NCI-H1048 (cell line): ENCODE measurements around the gene SDK2.
"Not testable (repeated sequence)": the region's sequence is repeated elsewhere in the genome, so short reads cannot be mapped to it uniquely, and the experiment has no call there.

Source experiments
- DNase-seq: peaks from one replicate; lab custom pipeline; 2025; lab: John Stamatoyannopoulos, UW

Gene SDK2

DNA sequence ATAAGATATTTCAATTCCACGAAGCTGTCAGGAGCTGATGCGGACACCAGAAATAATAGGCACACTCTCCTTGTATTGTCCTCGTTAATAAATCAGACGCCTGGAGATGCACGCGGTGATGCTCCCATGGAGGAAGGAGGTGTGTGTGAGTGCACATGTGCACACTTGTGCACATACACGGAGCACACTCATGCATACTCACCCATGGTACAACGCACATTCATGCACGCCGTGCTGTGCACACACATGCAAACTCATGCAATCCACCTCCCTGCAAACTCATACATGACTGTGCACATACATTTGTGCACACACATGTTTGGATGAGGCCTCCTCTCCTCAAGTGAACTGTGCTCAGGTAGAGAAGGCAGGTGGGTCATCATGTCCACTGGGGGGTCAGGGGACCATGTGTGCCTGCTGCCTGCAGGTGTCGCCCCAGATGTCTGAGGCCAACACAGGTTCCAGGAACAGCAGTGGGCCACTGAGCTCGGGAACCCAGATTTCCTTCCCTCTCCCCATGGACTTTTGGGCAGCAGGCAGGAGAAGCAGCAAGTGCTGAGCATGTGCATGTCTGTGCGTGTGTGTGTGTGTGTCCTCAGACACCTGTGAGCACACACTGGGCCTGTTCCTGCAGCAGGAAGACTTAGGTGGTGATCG is 165.3 kb downstream of the SDK2 start:
- no peak for DNase-seq

DNA sequence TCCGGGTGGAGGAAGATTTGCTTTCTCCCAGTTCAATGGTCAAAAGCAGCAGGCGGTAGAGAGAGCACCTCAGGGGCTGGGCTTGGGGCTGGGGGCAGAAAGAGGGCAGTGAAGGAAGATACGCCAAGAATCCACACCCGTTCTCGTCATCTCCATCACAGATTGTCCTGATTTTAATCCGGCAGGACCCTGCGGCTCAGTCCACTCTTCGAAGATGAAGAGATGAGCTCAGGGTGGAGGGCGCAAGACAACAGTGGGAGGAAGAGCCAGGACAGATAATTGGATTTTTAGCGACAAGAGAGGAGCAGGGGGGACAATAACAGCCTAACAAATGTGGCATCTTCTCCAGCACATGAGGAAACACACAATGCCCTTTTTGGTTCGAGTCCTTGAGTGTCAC is 165.9 kb downstream of the SDK2 start:
- DNase-seq = no peak

DNA sequence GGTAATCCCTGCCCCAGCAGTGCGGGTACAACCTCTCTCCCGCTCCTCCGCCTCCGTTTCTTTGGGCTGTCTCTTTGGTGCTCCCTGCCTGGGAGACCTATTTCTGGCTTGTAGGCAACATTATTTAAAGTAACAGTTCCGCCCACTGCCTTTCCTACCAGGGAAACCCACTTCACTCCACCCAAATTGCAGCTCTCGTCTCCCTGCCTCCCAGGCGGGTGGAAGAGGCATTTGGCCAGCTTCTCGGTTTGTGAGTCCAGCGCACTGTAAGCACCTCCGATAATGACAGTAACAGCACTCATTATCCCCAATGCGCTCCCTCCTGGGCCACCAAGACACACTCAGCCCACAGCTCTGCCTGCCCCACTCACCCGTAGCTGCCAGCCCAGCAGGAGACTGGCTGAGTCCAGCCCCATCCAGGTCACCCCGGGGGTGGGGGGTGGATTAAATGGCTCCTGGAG is 167.3 kb downstream of the SDK2 start:
- DNase-seq = no peak

DNA sequence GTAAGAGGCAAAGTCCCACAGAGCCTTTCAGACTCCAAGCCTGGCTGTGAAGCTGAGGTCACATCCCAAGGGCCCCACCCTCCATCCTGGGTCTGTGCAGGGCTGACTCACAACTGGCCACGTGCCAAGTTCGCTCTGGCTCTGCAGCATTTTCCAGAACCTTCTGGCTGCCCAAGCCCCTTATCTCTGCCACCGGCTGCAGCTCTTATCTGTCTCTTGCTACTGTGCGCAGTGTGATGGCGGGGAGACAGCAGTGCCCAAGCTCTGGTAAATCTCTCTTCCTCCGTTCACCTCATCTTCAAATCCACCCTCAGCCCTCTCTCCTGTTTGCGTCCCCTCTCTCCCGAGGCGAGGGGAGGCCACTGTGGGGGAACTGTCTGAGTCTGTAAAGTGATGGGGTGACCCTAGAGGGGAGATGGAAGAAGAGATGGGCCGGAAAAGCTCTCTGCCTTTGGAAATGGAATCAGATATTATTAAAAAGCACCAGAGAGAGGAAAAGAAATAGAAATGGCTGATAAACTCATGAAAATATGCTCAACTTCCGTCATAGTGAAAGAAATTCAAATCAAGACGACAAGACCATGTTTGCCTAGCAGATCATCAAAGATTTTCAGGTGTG is 169.8 kb downstream of the SDK2 start:
- DNase-seq = no peak

DNA sequence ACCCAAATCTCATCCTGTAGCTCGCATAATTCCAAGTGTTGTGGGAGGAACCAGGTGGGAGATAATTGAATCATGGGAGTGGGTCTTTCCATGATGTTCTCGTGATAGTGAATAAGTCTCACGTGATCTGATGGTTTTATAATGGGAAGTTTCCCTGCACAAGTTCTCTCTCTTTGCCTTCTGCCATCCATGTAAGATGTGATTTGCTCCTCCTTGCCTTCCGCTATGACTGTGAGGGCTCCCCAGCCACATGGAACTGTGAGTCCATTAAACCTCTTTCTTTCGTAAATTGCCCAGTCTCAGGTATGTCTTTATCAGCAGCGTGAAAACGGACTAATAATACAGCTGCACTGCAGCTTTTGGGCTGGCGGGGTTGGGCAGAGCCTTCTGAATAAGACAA is 171.5 kb downstream of the SDK2 start:
- DNase-seq = not testable (repeated sequence)

DNA sequence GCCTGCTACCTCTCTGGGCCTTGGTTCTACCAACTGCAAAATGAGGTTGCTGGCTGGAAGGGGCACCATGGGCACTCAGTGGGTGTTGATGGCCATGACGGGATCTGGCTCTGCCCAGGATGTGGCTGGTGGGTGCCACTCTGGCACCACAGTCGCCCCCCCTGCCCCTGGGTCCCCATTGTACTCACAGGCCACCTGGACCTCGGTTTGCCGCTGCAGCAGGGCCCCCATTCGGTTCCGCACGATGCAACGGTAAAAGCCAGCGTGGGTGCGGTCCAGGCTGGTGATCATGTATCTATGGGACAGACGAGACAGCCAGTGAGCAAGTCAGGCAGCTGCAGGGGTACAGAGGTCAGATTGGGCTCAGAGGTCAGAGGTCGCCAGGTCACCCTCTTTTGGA is 172.3 kb downstream of the SDK2 start:
- no peak for DNase-seq

DNA sequence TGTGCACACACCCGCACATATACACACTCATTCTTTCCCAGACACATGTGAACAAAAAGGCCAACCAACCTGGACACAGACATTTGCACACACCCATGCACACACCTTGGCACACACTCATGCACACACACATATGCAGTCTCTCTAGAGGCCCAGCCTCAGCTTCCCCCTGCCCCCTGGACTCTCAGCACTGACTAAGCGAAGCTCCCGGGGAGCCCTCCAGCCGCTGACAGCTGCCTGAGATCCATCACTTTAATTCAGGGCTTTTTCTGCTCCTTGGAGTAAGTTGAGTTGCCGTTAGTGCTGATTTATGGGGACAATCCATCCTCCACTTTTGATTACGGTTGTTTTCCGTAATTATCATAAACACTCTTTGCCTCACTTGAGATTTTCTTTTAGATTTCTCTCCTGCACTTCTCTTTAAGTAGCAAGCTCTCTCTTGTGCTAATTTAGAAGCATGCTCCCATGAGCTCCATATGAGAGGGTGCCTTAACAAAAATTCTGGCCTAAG is 173.9 kb downstream of the SDK2 start:
- DNase-seq = no peak

DNA sequence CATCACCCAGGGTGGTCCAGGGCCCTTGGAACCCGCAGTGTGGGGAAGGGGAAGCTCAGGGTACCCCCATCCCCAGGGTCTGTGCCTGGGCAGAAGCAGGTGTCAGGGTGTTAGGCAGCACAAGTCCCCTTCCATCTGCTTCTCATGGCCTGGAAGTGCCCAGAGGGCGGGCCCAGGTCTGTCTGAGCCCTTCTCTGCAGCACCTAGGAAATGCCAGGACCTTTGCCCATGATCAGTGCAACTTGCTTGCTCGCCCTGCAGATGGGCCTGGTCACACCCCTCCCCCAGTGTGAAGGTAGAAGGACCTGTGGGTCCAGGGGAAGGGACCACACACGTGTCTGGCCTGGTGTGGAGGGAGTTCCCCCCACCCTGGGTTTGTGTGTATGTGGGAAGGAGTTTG is 174.9 kb downstream of the SDK2 start:
- DNase-seq = no peak

DNA sequence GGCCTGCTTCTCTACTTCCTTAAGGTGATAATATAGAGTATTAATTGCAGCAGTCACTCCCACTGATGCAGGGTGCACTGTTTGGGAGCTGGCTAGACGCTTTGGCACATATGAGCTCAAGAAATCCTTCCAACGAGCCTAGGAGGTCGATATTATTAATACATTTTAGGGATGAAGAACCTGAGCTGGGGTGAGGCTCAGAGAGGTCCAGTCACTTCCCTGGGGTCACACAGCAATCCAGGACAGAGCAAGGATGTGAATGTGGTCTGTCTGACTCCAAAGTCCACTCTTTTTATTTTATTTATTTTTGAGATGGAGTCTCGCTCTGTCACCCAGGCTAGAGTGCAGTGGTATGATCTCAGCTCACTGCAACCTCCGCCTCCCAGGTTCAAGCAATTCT is 176.0 kb downstream of the SDK2 start:
- DNase-seq = no peak

DNA sequence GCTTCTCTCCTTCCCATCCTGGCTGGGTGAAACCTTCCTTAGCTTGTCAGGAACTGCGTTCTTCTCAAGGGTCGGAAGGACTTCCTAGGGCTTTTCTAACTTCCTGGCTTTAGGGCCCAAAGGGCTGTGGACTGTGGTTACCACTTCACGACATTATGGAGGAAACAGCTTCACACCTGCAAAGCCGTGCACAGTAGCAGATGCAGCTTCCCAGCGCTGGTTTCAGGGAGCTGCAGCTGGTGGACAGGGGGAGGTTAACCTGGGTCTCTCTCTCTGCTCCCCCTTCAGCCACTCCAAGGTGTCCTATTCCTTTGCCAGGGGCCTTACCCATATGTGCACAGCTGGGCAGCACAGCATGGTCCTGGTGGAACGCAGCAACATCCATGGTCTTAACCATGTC is 176.6 kb downstream of the SDK2 start:
- no peak for DNase-seq

DNA sequence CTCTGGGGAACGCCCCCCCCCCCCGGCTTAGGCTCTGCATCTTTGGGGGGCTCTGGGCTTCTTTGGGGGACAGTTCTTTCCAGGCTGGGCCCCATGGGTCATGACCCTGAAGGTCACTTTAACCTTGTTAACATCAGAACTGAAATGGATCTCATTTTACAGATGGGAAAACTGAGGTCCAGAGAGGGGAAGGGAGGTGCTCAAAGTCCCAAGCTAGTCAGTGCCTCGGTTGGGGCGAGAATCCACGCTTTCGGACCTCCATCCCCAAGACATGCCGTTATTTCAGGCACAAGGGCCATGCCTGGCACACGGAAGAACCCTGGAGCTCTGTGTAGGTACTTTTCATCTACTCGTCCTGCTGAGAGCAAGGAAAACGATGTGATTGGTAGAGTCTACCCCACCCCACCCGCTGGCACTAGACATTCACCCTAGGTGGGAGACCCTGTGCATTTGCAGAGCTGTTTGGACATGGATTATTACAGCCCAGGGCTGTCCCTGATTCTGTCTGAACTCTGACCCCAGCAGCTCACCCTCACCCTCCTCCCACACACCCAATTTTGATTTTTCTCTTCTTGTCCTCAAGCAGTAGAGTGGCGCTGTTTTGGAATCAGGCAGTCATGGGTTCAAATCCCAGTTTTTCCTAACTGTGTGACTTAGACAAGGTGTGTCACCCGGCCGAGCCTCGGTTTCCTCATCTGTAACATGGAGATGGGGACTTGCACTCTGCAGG is 177.4 kb downstream of the SDK2 start:
- no peak for DNase-seq

DNA sequence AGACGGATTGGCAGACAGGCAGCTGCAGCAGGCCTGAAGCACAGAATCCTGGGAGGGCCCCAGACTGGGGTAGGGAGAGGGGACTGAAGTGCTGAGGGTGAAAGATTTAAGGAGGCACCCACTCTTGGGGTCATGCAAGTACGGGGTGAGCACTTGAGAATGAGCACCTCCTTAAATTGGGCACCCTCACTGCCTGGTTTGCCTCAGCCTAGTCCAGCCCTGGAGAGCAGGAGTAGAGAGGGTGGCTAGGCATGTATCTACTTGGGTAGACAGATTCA is 178.4 kb downstream of the SDK2 start:
- no peak for DNase-seq

DNA sequence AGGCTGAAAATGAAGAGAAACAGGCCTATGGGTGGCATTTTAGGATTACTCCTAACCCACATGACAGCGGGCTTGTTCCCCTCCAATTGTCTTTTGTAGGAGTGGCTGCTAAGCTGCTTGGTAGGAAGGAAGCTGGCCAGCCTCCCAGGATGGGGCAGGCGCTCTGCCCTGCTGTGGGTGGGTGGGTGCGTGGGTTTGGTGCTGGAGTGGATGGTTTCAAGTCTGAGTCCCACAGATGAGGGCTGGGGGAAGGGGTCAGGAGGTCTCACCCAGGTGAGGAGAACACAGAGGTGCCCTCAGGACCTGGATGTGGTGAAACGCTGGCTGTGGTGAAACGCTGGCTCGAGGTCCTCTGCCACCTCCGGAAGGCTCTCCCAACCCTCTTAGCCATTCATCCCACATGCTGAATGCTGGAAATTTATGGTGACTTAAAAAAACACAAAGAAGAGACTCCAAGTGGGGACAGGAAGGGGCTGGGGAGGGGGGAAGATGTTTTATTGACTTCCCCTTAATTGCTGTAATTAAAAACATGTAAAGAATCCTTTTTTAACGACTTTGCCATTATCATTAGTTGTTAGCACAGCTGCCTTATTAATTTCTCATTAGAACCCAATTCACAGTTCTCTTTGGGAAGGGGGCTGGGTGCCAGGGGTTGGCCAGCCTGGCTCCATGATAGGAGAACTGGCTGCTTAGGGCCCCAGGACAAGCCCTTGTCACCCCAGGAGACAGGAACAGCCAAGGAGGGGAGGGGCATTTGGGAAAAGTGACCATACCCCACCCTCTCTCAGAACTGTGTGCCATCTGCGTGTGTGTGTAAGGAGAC is 178.9 kb downstream of the SDK2 start:
- DNase-seq = no peak

DNA sequence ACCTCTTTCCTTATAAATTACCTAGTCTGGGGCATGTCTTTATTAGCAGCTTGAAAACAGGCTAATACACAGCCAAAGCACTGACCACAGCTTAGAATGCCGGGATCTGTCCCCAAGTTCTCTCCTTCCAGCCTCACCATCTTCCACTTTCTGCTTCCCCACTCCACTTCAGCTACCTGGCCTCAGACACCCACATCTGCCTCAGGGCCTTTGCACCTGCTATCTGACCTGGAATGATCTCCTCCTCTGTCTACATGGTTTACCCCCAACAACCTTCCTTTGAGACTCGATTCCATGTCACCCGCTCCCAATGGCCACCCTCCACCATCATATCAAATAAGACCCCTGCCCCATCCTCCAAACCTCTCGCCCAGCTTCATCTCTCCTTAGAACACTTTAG is 179.8 kb downstream of the SDK2 start:
- DNase-seq = no peak

DNA sequence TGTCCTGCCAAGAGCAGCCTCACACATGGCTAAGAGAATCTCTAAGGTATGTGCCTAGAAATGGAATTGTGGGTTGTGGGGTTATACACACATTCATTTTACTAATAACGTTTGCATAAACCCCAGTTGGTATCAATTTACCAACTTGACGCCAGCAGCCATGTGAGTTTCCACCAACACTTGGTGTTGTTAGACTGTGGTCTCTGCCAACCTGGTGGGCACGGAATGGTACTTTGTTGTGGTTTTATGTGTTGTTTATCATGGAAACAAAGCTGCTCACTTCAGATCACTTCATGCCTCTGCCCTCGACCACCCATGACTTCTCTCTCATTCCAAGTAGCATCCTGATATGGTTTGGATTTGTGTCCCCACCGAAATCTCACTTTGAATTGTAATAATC is 180.4 kb downstream of the SDK2 start:
- no peak for DNase-seq

DNA sequence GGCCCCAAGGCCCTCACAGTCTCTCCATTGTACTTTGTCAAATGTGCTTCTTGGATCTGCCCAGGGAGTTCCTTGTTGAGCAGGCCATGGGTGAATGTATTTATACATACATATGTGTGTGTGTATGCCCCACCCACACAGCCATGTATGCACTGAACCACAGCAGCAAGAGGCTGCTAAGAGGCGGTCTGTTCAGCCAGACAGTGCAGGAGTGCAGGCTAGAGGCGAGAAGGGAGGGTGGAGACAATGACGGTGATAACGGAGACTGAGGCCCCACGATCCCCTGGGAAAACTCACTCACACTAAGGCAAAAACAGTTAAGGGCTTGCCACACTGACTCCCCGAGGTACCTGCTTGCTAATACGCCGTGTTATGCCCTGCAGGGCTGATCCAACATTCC is 181.4 kb downstream of the SDK2 start:
- no peak for DNase-seq

DNA sequence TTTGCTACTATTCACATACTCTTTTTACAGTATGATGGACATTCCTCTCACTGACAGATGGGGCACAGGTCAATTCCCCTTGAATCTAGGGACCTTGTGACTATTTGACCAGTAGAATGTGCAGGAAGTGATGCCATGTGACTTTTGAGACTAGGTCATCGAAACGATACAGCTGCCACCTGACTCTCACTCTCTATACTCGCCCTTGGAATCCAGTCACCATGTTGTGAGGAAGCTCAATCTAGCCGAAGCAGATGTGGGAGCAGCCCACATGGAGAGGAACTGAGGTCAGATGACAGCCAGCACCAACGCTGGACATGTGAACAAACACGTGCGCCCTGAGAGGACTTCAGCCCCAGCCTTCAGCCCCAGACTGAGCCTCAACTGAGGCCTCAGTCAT is 184.3 kb downstream of the SDK2 start:
- DNase-seq = no peak

DNA sequence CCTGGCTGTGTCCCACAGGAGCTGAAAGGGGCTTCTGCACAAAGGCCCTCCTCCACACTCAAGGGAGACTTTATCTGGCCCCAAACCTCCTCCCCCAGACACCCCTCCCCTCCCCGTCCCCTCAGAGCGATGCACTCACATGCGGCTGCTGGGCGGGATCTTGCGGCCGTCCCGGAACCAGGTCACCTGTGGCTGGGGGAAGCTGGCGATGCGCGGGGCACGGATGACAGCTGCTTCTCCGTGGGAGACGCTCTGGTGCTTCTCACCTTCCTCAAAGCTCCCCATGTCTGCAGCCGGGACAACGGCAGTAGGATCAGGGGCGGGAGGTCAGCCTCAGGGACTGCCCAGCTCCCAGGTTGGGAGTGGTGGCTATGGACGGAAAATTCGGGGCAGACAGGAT is 188.5 kb downstream of the SDK2 start:
- no peak for DNase-seq

DNA sequence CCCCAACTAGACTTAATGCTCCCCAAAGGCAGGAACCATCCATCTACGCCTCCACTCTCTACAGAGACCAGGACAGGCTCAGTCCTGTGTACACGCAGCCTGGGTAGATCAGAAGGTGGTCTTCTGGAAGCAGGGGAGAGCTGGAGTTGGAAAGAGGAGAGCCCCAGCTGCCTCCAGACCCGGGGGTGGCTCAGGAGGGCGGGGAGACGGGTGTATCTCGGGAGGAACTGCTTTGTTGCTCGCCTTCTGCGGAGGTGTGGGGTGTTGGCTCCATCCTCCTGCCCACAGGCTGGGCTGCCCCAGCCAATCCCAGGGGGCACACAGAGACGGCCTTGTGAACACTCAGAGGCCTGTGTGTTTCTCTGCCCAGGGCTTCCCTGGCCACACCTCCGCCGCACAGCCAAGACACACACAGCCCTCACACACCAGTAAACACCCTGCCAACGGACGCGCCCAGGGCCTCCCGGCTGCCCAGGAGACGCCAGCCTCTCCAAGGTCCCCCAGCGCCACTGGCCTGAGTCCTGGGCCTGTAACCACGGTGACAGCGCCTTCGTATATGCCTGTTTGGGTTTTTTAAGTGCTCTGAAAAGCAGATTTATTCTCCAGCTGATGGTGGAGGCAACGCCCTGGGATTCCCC is 189.1 kb downstream of the SDK2 start:
- DNase-seq = no peak

DNA sequence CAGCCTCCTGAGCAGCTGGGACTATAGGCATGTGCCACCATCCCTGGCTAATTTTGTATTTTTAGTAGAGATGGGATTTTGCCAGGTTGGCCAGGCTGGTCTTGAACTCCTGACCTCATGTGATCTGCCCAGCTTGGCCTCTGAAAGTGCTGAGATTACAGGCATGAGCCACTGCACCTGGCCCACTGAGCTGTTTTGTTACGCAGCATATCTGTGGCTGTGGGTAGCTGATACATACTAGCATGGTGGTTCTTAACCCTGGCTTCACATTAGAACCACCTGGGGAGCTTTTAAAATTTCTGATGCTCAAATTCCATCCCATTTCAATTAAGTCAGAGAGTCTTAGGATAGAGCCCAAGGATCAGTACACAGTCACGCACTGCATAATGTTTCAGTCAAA is 190.8 kb downstream of the SDK2 start:
- DNase-seq = not testable (repeated sequence)

DNA sequence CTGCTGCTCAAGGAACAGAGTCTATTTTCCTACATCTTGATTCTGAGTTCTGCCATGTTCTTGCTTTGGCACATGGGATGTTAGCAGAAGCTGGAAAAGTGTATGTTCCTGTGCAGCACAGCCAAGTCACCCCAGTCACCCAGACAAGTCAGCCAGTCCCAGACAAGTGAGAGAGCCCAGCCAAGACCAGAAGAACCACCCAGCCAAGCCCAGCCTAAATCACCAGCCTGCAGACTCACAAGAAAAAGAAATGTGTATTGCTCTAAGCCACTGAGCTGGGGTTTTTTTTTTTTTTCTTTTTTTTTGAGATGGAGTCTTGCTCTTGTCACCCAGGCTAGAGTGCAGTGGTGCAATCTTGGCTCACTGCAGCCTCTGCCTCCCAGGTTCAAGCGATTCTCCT is 191.2 kb downstream of the SDK2 start:
- no peak for DNase-seq

DNA sequence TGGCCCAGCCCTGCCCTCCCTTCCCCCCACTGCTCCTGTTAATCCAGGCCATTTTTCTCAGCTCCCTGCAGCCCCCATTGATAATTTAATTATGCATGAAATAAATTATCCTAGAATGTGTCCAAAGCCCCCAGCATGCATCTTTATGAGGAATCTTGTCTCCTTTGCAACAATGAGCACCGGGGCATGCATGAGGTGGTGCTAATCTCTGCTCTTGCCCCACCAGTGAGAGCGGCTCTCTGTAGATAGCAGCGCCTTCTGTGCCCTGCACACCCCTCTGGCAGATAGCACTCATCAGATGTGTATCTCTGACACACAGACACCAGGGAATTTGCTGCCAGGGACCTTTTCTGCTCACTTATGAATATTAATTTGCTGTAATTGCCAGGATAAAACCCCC is 192.2 kb downstream of the SDK2 start:
- no peak for DNase-seq
